Inflammatory macrophage (primary cell): ENCODE data around the gene CEP85L.

ENCODE experiments used
- DNase-seq, 2 donors: peaks; one replicate each; pipeline ENCODE4 v3.0.0-alpha.2; 2020 to 2022

CEP85L gene

DNA sequence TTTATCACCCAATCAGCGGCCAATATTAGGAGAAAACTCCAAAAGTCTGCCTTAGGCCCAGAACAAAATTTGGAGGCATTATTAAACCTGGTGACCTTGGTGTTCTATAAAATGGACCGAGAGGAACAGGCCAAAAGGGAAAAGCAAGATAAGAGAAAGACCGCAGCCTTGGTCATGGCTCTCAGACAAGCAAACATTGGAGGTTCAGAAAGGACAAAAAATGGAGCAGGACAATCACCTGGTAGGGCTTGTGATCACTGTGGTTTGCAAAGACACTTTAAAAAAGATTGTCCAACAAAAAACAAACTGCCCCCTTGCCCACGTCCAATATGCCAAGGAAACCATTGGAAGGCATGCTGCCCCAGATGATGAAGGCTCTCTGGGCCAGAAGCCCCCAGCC is 31.2 kb downstream of the CEP85L start:
- no peak for DNase-seq

DNA sequence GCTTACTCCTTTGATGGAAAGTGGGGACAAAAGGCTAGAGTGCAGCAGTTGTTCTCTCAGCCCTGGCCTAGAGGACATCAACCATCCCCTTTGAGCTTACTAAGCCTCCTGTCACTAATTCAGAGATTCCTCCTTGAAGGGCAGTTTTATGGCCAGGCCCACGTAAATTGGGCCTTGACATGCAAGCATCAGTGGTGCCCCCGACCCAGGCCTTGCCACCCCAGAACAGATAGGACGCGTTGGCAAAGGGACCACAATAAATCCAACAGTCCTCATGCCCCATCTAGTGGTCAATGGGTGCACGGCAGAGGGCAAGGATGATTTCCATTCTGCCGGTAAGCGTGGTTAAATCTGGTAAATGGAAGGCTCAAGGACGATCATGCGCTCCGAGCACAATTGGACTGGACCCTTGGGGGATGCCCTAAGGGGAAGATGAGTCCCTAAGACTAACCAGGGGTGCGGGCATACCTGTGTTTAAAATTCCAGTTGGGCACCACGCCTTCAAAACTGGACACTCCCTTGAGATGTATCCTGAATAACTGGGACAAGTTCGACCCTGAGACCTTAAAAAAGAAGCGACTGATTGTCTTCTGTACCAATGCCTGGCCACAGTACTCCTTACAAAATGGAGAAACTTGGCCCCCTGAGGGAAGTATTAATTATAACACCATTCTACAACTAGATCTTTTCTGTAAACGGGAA is 32.6 kb downstream of the CEP85L start:
- peak; percentile 44 to 46 for DNase-seq

DNA sequence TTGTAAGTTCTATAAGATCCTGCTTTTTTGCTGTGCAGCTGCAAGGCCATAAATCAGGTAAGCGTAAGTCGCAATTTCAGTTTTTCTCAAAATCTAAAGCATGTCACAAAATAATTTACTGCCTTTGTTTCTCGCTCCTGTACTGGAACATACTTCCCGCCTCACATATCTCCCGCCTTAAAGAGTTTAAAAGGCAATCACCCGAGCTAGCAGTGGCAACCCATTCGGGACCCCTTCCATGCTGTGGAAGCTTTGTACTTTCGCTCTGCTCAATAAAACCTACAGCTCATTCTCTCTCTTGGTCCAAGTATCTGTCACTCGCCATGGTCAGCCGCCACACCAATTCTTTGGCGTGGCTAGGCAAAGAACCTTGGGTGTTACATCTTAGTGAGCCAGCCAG is 34.0 kb downstream of the CEP85L start:
- no peak for DNase-seq

DNA sequence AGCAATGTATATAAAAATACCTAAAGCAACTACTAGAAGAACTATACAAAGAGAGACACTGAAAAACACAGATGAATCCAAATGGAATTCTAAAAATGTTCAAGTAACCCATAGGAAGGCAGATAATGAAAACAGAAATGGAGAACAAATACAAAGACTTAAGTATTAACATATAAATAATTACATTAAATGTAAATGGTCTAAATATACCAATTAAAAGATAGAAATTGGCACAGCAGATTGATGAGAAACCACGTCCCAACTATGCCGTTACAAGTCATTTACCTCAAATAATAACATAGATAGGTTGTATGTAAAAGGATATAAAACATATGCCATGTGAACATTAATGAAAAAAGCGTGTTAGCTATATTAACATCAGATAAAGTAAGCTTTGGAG is 40.1 kb downstream of the CEP85L start:
- no peak for DNase-seq

DNA sequence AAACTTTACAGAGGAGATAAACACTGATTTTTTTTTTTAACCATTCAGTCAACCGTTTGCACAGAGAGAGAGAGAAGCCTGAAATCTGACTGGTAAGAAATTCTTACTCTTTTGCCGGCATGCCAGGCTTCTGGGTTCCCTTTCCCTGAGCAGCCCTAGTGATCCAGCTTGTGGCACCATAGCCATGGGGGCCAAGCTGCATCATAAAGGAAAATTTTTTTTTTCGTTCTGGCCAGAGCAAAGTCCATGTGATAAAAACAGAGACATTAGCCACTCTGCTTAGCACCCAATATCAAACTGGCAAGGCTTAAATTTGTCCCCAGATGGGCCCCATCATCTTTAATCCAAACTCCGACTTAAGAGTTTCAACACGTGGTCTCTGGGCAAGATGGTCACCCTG is 44.5 kb downstream of the CEP85L start:
- no peak for DNase-seq

DNA sequence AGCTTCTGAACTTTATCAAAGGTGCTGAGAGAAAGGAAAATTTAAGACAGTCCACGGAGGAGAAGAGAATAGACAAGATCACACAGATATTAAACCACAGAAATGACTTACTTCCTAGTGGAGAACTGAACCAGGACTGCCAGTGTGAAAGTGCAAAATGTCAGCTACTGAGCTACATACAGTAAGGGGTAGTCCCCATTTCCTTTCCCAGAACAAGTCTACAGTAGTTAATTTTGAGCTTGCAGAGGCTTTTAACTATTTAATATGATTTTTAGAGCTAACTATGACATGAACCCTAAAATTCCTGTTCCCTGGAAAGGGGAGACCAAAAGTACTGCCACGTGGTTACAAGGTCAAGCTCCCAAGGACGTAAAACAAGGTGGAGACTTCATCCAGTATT is 45.1 kb downstream of the CEP85L start:
- DNase-seq, result no peak

DNA sequence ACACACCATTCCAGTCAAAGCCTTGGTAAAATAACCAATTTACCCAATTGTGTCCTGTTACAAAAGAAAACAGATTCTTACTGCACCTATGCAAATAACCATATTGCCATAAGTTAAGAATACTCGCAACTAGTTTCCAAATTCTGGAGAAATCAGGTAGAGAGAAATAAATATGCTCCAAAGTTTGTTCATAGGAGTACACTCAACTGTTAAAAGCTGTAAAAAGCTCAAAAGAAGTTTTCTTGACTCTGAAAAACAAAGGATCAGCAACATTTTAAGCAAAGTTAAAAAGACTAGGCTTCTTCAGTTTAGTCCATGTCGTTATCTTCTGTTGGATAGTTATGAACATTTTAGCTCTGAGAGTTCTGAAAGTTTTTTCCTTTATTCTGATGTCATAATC is 48.0 kb downstream of the CEP85L start:
- DNase-seq, result no peak

DNA sequence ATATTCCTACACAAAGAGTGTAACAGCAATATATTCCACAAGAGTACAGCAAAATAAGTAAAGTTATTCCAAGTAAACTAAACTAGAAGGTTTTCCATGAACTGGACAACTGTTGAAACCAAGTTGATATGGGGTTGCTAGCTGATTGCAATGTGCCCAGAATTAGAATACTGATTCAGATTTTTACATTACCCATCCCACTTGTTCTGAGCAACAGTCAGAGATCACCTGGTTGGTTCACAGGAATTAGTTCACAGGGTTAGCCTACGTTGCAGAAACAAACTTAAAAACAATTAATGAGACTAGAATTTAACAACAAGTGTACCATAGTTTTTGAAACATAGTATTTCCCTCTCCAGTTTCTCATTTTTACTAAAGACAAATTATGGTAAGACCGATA is 49.1 kb downstream of the CEP85L start:
- no peak for DNase-seq

DNA sequence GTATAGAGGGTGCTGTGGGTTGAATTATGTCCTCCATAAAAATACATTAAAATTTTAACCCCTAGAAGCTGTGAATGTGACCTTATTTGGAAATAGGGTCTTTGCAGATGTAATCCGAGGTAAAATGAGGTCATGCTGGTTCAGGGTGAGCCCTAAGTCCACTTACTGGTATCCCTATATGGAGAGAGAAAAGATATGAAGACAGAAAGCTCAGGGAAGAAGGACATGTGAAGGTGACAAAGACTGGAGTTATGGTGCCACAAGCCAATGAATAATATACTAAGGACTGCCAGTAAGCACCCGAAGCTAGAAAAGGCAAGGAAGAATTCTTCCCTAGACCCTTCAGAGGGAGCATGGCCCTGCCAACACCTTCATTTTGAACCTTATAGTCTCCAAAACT is 53.1 kb downstream of the CEP85L start:
- DNase-seq, result no peak

DNA sequence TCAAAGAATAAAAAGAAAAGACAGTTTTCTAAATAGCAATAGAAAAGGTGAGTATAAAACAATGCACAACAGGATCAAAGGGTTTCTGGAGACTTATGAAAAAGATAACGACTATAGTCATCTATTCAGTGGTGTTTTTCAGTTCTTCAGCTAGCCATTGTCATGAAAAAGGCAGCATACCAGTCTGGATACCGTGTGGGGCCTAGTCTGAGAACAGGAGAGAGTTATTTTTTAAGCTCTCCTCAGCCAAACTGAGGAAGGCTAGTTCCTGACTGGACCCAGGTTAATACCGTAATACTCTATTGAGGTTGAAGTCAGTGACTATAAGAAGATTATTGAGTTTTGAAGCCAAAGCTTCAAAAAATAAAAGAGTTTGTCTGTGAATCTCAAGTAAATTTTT is 53.8 kb downstream of the CEP85L start:
- no peak for DNase-seq

DNA sequence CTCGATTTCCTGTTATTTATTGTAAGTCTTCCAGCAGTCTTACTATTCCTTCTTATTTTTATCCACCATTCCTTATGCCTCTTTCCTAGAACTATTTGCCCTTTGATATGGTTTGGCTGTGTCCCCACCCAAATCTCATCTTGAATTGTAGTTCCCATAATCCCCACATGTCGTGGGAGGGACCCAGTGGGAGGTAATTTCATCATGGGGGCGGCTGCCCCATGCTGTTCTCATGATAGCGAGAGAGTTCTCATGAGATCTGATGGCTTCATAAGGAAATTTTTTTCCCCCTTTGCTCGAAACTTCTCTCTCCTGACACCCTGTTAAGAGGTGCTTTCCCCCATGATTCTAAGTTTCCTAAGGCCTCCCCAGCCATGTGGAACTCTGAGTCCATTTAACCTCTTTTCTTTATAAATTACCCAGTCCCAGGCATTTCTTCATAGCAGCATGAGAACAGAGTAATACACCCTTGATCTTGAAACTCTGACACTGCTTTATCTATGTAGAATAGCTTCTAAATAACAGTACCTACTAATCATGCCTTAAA is 54.5 kb downstream of the CEP85L start:
- no peak for DNase-seq

DNA sequence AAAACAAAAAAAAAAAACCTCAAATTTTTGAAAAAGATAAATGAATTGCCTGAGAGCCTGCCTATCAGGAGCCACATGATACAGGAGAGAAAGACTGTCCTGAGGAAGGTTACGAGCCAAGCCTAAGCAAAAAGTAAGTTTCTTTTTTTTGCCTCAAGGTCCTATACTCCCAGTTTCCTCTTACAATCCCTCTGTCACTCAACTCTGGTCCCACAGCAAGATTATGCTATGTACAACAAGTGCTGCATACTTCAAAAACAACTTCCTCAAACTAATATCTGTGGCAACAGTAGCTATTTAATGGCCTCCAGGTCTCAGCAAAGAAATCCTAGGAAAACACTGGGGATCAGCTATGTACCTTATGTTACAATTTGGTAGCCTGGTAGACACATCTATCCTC is 56.5 kb downstream of the CEP85L start:
- DNase-seq, result peak; percentile 15 to 23

DNA sequence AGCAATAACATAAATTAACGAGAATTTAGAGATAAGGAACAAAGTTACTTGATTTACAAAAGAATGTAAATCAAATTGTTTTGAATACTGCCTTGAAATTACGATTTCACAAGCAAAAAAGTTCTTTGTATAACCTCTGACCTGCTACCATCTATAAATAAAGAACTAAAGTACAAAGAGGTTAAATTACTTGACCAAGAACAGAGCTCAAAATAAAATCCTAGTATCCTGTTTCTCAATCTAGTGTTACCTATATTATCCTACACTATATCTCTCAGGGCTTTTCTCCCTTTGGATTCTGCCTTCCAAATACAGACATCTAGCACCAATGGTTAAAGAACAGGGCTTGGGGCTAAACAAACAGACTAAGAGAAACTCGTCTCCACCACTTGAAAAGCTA is 59.5 kb downstream of the CEP85L start:
- no peak for DNase-seq

DNA sequence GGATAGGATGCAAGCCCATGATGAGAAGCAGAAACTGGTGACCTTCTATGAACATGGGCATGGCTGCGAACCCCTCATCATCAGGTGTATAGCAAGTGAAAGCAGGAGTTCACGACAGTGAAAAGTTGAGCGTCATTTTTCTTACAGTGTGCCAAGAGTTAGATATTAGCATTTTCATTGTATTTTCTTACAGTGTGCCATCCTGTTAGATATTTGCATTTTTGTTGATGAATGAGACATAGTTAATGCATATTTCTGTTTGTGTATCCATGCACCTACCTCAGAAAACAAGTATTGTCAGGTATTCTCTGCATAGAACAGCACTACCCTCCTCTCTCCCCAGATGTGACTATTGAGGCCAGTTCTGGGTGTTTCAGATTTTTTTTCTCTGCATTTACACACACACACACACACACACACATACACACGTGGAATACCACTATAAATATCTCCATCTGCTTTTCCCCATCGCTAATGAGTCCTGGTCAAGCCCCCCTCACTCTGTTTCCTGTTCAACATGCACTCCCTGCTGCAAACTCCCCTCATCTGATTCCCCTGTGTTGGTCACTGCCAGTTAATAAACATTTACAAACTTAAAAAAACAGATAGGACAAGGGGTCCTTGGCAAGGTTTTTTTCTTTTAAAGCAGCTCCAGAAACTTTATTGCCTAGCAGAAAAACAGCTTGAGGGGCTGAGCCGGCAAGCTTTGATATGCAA is 61.6 kb downstream of the CEP85L start:
- no peak for DNase-seq

DNA sequence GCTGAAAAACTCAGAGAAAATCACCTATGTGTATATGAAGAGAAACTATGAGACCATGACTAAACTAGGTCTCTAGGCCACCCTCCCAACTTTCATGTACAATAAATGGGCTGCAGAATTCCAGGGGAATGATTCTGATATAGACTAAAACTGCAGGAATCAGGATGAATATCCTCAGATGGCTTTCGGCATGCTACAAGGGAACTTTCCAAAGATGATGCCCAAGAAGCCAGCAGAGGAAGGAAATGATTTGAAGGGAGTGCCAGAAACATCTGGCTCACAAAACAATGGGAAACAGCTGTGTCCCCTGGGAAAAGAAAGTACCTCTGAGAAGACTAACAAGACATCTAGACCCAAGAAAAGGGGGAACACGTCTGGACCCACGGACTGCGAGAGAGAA is 62.2 kb downstream of the CEP85L start:
- no peak for DNase-seq

DNA sequence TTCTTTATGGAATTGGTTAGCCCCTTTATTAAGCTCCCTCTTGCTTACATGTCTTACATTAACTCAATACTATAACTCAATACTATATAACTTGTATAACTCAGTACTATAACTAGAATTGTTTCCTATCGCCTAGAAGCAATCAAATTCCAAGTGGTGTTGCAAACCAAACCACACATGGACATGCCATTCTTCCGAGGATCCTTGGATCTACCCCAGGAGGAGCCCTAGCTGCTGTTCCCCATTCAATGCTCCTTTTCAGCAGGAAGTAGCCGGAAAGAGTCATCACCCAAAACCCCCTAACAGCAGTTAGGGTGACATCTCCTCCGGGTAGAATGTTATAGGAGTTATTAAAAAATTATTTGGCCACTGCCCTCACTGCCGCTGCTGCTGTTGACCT is 62.8 kb downstream of the CEP85L start:
- no peak for DNase-seq

DNA sequence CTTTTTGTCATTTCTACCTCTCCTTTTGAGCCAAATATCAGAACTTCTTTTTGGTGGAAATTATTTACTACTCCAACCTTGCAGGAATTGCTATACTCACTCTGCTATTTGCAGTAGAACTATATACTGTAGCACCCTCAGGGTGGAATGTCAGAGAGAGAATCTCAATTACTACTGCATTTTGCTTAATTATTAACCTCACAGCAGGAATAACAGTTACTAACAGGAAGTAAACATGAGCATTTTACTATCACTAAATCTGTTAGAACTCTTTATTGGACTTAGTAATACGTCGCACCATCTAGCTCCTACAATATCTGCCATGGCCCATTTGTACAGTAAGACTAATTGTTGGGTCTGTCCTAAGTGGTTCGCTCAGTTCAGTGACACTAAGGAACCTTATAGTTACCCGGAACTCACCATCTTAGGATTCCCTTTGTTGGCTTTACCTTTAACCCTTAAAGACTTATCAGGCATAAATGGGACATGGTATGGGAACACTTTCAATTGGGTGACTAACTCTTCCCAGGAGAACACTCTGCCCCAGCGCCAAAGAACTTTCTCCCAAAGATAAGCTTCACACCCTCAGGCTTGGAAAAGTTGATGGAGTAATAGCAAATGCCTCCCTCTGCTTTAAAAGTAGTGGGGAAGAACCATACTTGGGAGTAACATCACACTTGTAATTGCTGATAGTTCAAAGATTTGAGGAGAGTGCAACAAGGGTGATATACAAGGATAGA is 64.5 kb downstream of the CEP85L start:
- no peak for DNase-seq

DNA sequence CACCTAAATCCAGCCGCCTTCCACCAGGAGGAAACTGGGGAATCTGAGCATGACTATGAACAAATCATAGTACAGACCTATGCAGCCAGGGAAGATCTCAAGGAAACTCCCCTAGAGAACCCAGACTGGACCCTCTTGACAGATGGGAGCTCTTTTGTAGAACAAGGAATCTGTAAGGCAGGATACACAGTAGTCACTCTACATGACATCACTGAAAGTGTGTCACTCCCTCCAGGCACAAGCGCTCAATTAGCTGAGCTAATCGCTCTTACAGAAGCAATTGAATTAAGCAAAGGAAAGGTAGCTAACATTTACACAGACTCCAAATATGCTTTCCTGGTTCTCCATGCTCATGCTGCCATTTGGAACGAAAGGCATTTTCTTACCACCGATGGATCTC is 66.5 kb downstream of the CEP85L start:
- DNase-seq, result no peak

DNA sequence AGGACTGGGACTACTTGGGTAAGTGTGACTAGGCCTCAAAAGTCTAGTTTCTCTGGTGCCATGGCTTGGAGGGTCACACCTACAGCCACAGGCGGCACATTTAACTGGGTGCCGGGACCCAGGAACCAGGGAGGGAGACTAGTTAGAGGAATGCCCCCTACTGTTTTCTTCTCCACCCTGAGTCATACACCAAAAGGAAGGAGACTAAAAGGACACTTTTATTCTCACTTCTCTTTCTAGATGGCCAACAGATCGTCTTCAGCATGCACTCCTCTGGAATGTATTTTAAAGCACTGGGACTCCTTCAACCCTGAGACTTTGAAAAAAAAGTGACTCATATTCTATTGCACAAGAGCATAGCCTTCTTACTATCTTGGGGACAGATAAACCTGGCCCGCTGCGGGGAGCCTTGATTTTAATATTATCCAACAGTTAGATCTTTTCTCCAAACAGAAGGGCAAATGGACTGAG is 69.9 kb downstream of the CEP85L start:
- peak; percentile 56 to 74 for DNase-seq

DNA sequence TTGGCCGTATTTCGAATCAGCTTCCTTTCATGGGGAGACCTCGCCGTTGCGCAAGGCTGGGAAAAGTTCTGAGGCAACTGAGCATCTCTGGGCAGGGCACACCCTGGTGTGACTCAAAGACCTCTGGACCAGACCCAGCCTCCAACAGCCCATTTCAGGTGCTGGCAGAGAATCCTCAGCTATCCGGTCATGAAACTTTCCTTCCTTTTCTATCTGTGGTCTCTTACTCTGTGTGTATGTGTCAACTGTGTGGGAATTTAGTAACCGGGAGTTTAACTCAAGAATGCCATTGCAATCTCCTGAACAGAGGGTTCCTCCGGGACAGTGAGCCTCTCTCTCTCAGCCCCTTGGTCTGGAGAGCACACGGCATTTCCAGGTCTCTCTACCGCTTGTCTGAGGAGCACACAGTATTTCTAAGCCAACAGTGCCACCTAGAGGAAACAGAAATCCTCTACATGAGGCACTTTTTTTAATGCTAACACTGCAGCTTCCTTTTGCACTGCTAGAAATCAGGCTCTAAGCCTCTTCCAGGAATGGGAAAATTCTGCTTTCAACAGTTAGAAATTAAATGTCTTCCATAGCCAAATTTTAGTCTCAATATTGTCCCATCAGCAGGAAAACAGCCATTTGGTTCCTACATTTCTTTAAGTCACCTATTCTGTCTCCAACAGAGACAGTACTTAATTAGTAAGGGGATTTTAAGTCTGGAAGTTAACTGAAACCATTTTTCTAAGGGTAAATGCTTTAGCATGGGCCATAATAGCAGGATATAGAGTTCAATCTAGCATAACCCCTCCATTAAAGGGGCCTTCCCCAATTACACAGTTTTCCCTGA is 70.6 kb downstream of the CEP85L start:
- peak; percentile 62 to 76 for DNase-seq

DNA sequence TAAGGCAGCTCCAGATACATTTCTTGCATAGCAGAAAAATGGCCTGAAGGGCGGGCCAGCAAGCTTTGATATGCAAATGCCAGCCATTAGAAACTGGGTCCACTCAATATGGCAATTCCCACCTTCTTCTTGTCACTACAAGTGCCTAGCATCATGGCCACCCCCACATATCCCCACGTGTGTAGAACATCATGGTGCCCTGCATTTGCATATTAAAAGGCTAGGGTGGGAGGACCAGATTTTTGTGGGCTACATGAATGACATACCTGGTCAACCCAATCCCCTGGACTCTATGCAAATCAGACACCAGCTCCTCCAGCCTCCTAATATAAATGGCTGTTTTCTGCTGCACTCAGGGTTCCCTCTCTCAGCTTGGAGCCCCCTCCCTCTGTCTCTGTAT is 71.6 kb downstream of the CEP85L start:
- no peak for DNase-seq

DNA sequence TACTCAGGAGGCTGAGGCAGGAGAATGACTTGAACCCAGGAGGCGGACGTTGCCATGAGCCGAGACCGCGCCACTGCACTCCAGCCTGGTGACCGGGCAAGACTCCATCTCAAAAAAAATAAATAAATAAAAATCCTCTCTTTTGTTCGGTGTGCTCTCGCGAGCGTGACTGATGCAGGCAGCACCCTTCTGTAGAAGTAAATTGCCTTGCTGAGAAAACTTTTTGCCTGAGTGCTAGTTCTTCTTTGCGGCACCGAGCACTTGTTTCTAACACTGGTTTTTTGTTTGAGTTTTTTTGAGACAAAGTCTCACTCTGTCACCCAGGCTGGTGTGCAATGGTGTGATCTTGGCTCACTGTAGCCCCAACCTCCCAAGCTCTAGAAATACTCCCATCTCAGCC is 72.8 kb downstream of the CEP85L start:
- DNase-seq, result no peak

DNA sequence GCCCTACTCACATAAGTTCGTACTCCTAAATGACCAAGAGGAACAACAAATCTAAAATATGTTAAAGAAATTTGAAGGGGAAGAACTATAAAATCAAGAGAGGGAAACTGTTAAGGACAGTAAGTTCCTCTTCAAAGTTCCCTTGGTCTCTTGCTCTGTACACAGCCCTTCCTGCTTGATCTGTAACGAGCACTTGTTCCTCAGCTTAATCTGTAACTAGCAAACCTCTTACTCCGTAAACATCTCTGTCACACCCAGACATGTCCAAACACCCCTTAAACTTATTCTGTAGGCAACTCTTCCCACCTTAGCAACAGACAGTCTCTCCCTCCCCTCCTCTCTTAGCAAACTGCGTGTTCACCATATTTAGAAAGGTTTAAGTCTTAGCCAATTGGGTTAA is 73.4 kb downstream of the CEP85L start:
- DNase-seq, result no peak
